ENCODE data around the gene XYLB. TPM values are rescaled to one million over a fixed set of nuclear protein-coding genes. Genes with fewer than 3 reads are reported as not detected.

XYLB gene
- total and polyA plus RNA-seq, 10 donors, result 0.33 to 12.3 (median 2.1) TPM

DNA sequence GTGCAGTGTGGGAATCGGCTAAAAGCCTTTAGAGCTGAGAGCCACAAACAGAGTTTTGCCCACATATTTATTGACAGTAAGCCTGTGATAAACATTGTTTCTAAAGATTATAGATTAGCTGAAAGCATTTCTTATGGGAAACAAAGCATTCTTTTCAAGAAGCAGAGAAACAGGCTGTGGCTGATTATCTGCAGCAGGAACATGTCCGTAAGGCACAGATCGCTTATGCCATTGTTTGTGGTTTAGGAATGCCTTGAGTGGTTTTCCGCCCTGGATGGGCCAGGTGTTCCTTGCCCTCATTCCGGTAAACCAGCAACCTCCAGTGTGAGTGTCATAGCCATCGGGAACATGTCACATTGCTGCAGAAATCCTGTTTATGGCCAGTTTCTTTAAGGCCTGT lies 12.5 kb downstream of the XYLB start:
- 94 to 99% (median 98%) methylated on average over 6 of the region's 6 CpGs for WGBS, 5 donors
- no peak overlapping the region for H3K27ac ChIP-seq
- H3K36me3 ChIP-seq, result peaks cover 0 to 21% (median 0%) of the 10 kb centered on the region in 6 donors
- H3K27me3 ChIP-seq (replicated peaks in 1 of 7), result no peaks in the 10 kb centered on the region
- peak; percentile 1 for DNase-seq
- intact Hi-C loops (cut with DNase I; ENCODE audit: low total_unique reads), result no loop called here
- TF ChIP-seq POLR2A (IDR thresholded peaks at IDR 0.05), result no peak
- TF ChIP-seq POLR2AphosphoS5 (IDR thresholded peaks at IDR 0.05), result no peak
- TF ChIP-seq, protein P1, sequence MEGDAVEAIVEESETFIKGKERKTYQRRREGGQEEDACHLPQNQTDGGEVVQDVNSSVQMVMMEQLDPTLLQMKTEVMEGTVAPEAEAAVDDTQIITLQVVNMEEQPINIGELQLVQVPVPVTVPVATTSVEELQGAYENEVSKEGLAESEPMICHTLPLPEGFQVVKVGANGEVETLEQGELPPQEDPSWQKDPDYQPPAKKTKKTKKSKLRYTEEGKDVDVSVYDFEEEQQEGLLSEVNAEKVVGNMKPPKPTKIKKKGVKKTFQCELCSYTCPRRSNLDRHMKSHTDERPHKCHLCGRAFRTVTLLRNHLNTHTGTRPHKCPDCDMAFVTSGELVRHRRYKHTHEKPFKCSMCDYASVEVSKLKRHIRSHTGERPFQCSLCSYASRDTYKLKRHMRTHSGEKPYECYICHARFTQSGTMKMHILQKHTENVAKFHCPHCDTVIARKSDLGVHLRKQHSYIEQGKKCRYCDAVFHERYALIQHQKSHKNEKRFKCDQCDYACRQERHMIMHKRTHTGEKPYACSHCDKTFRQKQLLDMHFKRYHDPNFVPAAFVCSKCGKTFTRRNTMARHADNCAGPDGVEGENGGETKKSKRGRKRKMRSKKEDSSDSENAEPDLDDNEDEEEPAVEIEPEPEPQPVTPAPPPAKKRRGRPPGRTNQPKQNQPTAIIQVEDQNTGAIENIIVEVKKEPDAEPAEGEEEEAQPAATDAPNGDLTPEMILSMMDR (IDR thresholded peaks at IDR 0.05 in 8 of 11, conservative IDR thresholded peaks at IDR 0.05 in 3 of 11), result no peak
- H3K4me3 ChIP-seq, result no peak overlapping the region
- no peaks in the 10 kb centered on the region for H3K4me1 ChIP-seq
- no peaks in the 10 kb centered on the region for H3K9me3 ChIP-seq

DNA sequence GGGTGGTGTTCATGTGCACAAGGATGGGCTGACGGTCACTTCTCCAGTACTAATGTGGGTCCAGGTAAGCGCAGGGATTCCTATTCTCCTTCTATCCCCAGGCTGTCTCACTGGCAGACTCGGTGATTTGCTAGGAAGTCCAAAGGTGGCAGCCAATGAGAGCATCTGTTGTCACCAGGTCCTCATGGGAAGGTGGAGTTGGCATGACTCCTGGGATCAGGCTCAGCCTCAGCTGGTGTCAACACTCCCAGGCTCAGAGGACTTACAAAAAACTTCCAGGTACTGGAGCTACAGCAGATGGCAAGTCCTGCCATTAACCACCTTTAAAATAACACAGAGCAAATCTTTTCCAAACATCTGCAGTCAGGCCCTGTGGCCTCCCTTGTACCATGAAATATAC lies 13.8 kb downstream of the XYLB start:
- peak; percentile 25 for DNase-seq
- Histone ChIP-seq H3K36me3 (peaks cover 0 to 30% (median 0%) of the 10 kb centered on the region in 6 donors), H3K4me1 (no peaks in the 10 kb centered on the region), H3K27ac (no peak overlapping the region), H3K27me3 (replicated peaks in 1 of 7) (no peaks in the 10 kb centered on the region), H3K9me3 (no peaks in the 10 kb centered on the region), H3K4me3 (no peak overlapping the region)
- no peak for TF ChIP-seq POLR2AphosphoS5 (IDR thresholded peaks at IDR 0.05)
- no peak for TF ChIP-seq POLR2A (IDR thresholded peaks at IDR 0.05)
- TF ChIP-seq, protein P1 (IDR thresholded peaks at IDR 0.05 in 8 of 11, conservative IDR thresholded peaks at IDR 0.05 in 3 of 11), result no peak
- 81 to 100% (median 93%) methylated on average over 3 of the region's 3 CpGs for WGBS, 5 donors
- intact Hi-C loops (cut with DNase I; ENCODE audit: low total_unique reads), result no loop called here

DNA sequence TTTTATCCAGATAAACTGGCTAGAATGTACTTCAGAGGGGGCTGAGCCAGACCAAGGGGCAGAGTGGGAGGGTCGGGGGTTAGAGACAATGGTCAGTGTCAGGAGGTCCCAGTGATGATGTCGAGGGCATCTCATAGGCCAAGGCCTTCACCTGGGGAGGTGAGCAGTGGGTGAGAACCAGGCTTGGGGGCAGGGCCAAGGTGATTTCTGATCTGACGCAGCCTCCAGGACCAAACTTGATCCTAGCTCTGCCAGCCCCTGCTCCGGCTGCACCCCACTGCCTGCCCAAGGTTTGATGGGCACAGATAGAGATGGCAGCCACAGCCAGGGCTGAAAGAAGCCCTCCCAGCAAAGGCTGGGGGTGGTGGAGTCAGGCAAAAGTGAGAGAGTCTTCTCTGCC lies 14.9 kb downstream of the XYLB start:
- TF ChIP-seq POLR2AphosphoS5 (IDR thresholded peaks at IDR 0.05), result no peak
- TF ChIP-seq POLR2A (IDR thresholded peaks at IDR 0.05), result no peak
- Histone ChIP-seq H3K27ac (no peak overlapping the region), H3K9me3 (no peaks in the 10 kb centered on the region), H3K27me3 (replicated peaks in 1 of 7) (no peaks in the 10 kb centered on the region), H3K4me1 (no peaks in the 10 kb centered on the region), H3K36me3 (peaks cover 0 to 41% (median 0%) of the 10 kb centered on the region in 6 donors), H3K4me3 (no peak overlapping the region)
- no peak for DNase-seq
- 64 to 87% (median 70%) methylated on average over 4 of the region's 4 CpGs for WGBS, 5 donors
- intact Hi-C loops (cut with DNase I; ENCODE audit: low total_unique reads), result no loop called here

DNA sequence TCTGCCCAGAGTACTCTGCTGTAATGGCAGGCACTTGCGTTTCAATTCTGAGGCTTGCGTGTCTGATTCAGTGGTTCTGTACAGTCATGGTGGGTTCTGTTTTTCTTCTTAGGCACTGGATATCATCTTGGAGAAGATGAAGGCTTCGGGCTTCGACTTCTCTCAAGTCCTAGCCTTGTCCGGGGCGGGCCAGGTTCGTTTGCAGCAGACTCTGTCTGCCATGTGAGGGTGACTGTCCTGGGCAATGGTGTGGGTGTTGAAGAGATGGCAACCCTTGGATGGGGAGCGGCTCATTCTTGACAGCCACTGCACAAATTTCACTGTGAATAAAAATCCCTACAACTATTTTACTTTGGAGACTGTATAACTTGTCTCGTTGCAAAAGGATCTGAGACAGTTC lies 16.2 kb downstream of the XYLB start:
- no peak overlapping the region for H3K4me3 ChIP-seq
- no peak for TF ChIP-seq POLR2AphosphoS5 (IDR thresholded peaks at IDR 0.05)
- TF ChIP-seq, protein P1 (IDR thresholded peaks at IDR 0.05 in 8 of 11, conservative IDR thresholded peaks at IDR 0.05 in 3 of 11), result no peak
- no peak for TF ChIP-seq POLR2A (IDR thresholded peaks at IDR 0.05)
- WGBS, 5 donors, result 88 to 95% (median 93%) methylated on average over 9 of the region's 9 CpGs
- H3K27ac ChIP-seq, result no peak overlapping the region
- H3K36me3 ChIP-seq, result peaks cover 0 to 51% (median 0%) of the 10 kb centered on the region in 6 donors
- no peaks in the 10 kb centered on the region for H3K9me3 ChIP-seq
- H3K4me1 ChIP-seq, result no peaks in the 10 kb centered on the region
- no peaks in the 10 kb centered on the region for H3K27me3 ChIP-seq (replicated peaks in 1 of 7)
- intact Hi-C loops (cut with DNase I; ENCODE audit: low total_unique reads), result no loop called here
- no peak for DNase-seq
